Measurements from ENCODE around the gene KATNB1.
"Not testable (repeated sequence)": the region's sequence is repeated elsewhere in the genome, so short reads cannot be mapped to it uniquely, and the experiment has no call there.

KATNB1 gene

GRCh38 chr16:57771141-57771785 is 35.7 kb downstream of the KATNB1 start:
- no peak for DNase-seq (ENCODE audit: low read depth in 2 of 2)

- DNase-seq (ENCODE audit: low read depth in 2 of 2): no peak
These were observed 37.4 kb downstream of the KATNB1 start for GRCh38 chr16:57773019-57773418.

- no peak for DNase-seq (ENCODE audit: low read depth in 2 of 2)
These were observed 38.2 kb downstream of the KATNB1 start for GRCh38 chr16:57773655-57774295.

- DNase-seq (ENCODE audit: low read depth in 2 of 2): no peak
These were observed 39.2 kb downstream of the KATNB1 start for GRCh38 chr16:57774705-57775285.

GRCh38 chr16:57775661-57776469 is 40.3 kb downstream of the KATNB1 start:
- no peak for DNase-seq (ENCODE audit: low read depth in 2 of 2)

- DNase-seq (ENCODE audit: low read depth in 2 of 2): no peak
These were observed 43.1 kb downstream of the KATNB1 start for GRCh38 chr16:57778658-57779057.

GRCh38 chr16:57779836-57780235 is 44.3 kb downstream of the KATNB1 start:
- not testable (repeated sequence) for DNase-seq (ENCODE audit: low read depth in 2 of 2)

GRCh38 chr16:57781349-57781740 is 45.8 kb downstream of the KATNB1 start:
- no peak for DNase-seq (ENCODE audit: low read depth in 2 of 2)

GRCh38 chr16:57781741-57782606 is 46.4 kb downstream of the KATNB1 start:
- no peak for DNase-seq (ENCODE audit: low read depth in 2 of 2)

GRCh38 chr16:57782607-57783055 is 47.1 kb downstream of the KATNB1 start:
- not testable (repeated sequence) for DNase-seq (ENCODE audit: low read depth in 2 of 2)

GRCh38 chr16:57783116-57783515 is 47.5 kb downstream of the KATNB1 start:
- DNase-seq (ENCODE audit: low read depth in 2 of 2): no peak

GRCh38 chr16:57783883-57784282 is 48.3 kb downstream of the KATNB1 start:
- DNase-seq (ENCODE audit: low read depth in 2 of 2): no peak

GRCh38 chr16:57784334-57784733 is 48.8 kb downstream of the KATNB1 start:
- DNase-seq (ENCODE audit: low read depth in 2 of 2): no peak

- DNase-seq (ENCODE audit: low read depth in 2 of 2): no peak
These were observed 49.8 kb downstream of the KATNB1 start for GRCh38 chr16:57785385-57785784.

GRCh38 chr16:57785924-57786323 is 50.4 kb downstream of the KATNB1 start:
- no peak for DNase-seq (ENCODE audit: low read depth in 2 of 2)

- DNase-seq (ENCODE audit: low read depth in 2 of 2): no peak
These were observed 51.3 kb downstream of the KATNB1 start for GRCh38 chr16:57786632-57787518.

GRCh38 chr16:57787519-57787905 is 51.9 kb downstream of the KATNB1 start:
- no peak for DNase-seq (ENCODE audit: low read depth in 2 of 2)

GRCh38 chr16:57788252-57788841 is 52.8 kb downstream of the KATNB1 start:
- no peak for DNase-seq (ENCODE audit: low read depth in 2 of 2)

- DNase-seq (ENCODE audit: low read depth in 2 of 2): no peak
These were observed 53.4 kb downstream of the KATNB1 start for GRCh38 chr16:57788951-57789350.

Data from stimulated activated CD4-positive, alpha-beta T cell treated with anti-CD3 and anti-CD28 coated beads, Interleukin-1b, Interleukin-23, amount 100 ng/mL, for 1 hour (primary cell).